HepG2 (cell line): ENCODE measurements around the gene PTPRD. TPM values are rescaled to one million over a fixed set of nuclear protein-coding genes. Genes with fewer than 3 reads are reported as not detected.

Experiments used
- ATAC-seq: fragments of 200-7000 bp; cut with Tn5 transposase; 3 replicates; pipeline ENCODE4 v1.9.1; 2020; ENCODE audit warnings: mild to moderate bottlenecking, moderate library complexity
- BruUV-seq: library from RNA; stranded (reverse); fragments of 400-500 nt; replicated peaks from 2 replicates; lab custom pipeline; 2021; lab: Mats Ljungman, UMichigan
- CTCF ChIA-PET: fragments of 300-600 bp; formaldehyde crosslinking; extraction: SDS; loops from one replicate; lab custom pipeline; 2021; ENCODE audit warnings: low total read pairs, inconsistent platforms, low intra/inter-chr PET ratio; lab: Yijun Ruan, JAX
- POLR2A ChIA-PET: fragments of 350-600 bp; sonication (Branson Sonifier 250); formaldehyde crosslinking; loops from one replicate; lab custom pipeline; 2020; ENCODE audit warnings: antibody characterized with exemption, inconsistent platforms; lab: Yijun Ruan, JAX
- DNase-seq: peaks from one replicate; pipeline ENCODE4 v3.0.0-alpha.2; 2015; ENCODE audit warnings: low spot score
- FAIRE-seq: peaks from 3 replicates; lab custom pipeline; 2011; peaks lifted over from hg19 to GRCh38; lab: Jason Lieb, UNC
- H2AFZ ChIP-seq: one replicate; pipeline ENCODE4 v1.6.1; 2011; ENCODE audit warnings: low read length, inconsistent platforms
- H3K27ac ChIP-seq: fragments of 300-600 bp; 3 replicates; pipeline ENCODE4 v1.8.0; 2011; ENCODE audit warnings: mixed run types, mild to moderate bottlenecking, mixed read lengths, low read length, inconsistent platforms; ENCODE audit not compliant: insufficient read depth; ENCODE audit errors: extremely low read length
- H3K27me3 ChIP-seq, 2 experiments: fragments of 200-600 bp in 1 of 2; 2 replicates in 1 of 2; 3 replicates in 1 of 2; pipeline versions ENCODE4 v1.6.0 to v1.8.0; 2011; ENCODE audit warnings: low read length in 2 of 2, mild to moderate bottlenecking in 2 of 2, moderate library complexity in 2 of 2, inconsistent platforms in 1 of 2; ENCODE audit not compliant: insufficient read depth in 2 of 2, control insufficient read depth in 1 of 2
- H3K36me3 ChIP-seq, 2 experiments: fragments of 200-600 bp in 1 of 2; replicated peaks in 1 of 2; 2 replicates in 1 of 2; 3 replicates in 1 of 2; pipeline versions ENCODE4 v1.5.1 to v1.8.0; 2011; ENCODE audit warnings: low read length in 2 of 2, inconsistent platforms in 1 of 2; ENCODE audit not compliant: insufficient read depth in 2 of 2, control insufficient read depth in 1 of 2
- H3K4me1 ChIP-seq: 2 replicates; pipeline ENCODE4 v1.5.1; 2012; ENCODE audit warnings: low read length, inconsistent platforms; ENCODE audit not compliant: insufficient read depth
- H3K4me2 ChIP-seq: 2 replicates; pipeline ENCODE4 v1.6.0; 2011; ENCODE audit warnings: low read depth, low read length, inconsistent platforms
- H3K4me3 ChIP-seq, 3 experiments: fragments of 200-600 bp in 1 of 3; sonication (generic), shearing (Covaris generic) in 1 of 3; replicated peaks in 1 of 3; 2 replicates each; pipeline ENCODE4 v1.5.1; 2011 to 2016; ENCODE audit warnings: low read length in 3 of 3, inconsistent platforms in 2 of 3, low read depth in 2 of 3, mild to moderate bottlenecking in 2 of 3, control low read depth in 1 of 3, mixed read lengths in 1 of 3; ENCODE audit not compliant: insufficient read depth in 1 of 3
- H3K79me2 ChIP-seq: one replicate; pipeline ENCODE4 v1.6.1; 2011; ENCODE audit warnings: low read length, inconsistent platforms; ENCODE audit not compliant: insufficient read depth
- H3K9ac ChIP-seq: 2 replicates; pipeline ENCODE4 v1.6.0; 2011; ENCODE audit warnings: mild to moderate bottlenecking, low read depth, low read length, inconsistent platforms; ENCODE audit not compliant: insufficient read depth
- H3K9me3 ChIP-seq: 2 replicates; pipeline ENCODE4 v1.5.1; 2012; ENCODE audit warnings: mild to moderate bottlenecking, low read length
- H4K20me1 ChIP-seq: 2 replicates; pipeline ENCODE4 v1.6.0; 2011; ENCODE audit warnings: inconsistent platforms, mild to moderate bottlenecking, low read length, moderate library complexity; ENCODE audit not compliant: insufficient read depth
- CENPT ChIP-seq: sonication (generic); formaldehyde crosslinking; IDR thresholded peaks from 2 replicates; pipeline ENCODE4 v1.8.0; 2022; ENCODE audit warnings: low read depth, mild to moderate bottlenecking, moderate library complexity, missing genetic modification reagents
- KLF15 ChIP-seq: sonication (generic); formaldehyde crosslinking; IDR thresholded peaks from 2 replicates; pipeline ENCODE4 v1.8.1; 2023; ENCODE audit warnings: borderline replicate concordance, mild to moderate bottlenecking, inconsistent platforms, missing genetic modification reagents, mixed read lengths
- MTA1 ChIP-seq: sonication (generic); formaldehyde crosslinking; IDR thresholded peaks from 2 replicates; pipeline ENCODE4 v1.4.0; 2020; ENCODE audit warnings: missing genetic modification reagents, mild to moderate bottlenecking, borderline replicate concordance
- PLRG1 ChIP-seq: fragments of 450-650 bp; conservative IDR thresholded peaks from 2 replicates; pipeline ENCODE4 v1.6.1; 2016
- ZBTB14 ChIP-seq: sonication (generic); formaldehyde crosslinking; IDR thresholded peaks from 2 replicates; pipeline ENCODE4 v1.4.0; 2020; ENCODE audit warnings: missing genetic modification reagents
- ZBTB38 ChIP-seq: sonication (generic); formaldehyde crosslinking; IDR thresholded peaks from 2 replicates; pipeline ENCODE4 v1.5.1; 2020; ENCODE audit warnings: mild to moderate bottlenecking, missing genetic modification reagents
- ZNF160 ChIP-seq: sonication (generic); formaldehyde crosslinking; IDR thresholded peaks from 2 replicates; pipeline ENCODE4 v1.8.0; 2022; ENCODE audit warnings: mild to moderate bottlenecking, inconsistent platforms, missing genetic modification reagents
- ZNF441 ChIP-seq: sonication (generic); formaldehyde crosslinking; IDR thresholded peaks from 2 replicates; pipeline ENCODE4 v1.7.0; 2021; ENCODE audit warnings: missing genetic modification reagents, borderline replicate concordance
- ZNF768 ChIP-seq: sonication (generic); formaldehyde crosslinking; IDR thresholded peaks from 2 replicates; pipeline ENCODE4 v1.4.0; 2020; ENCODE audit warnings: missing genetic modification reagents
- ZNF839 ChIP-seq: sonication (generic); formaldehyde crosslinking; IDR thresholded peaks from 2 replicates; pipeline ENCODE4 v1.4.0; 2020; ENCODE audit warnings: missing genetic modification reagents, mild to moderate bottlenecking, borderline replicate concordance
- WGBS: methylation state at CpG from one replicate; pipeline ENCODE4 v1.1.6; 2017; ENCODE audit warnings: low lambda C conversion rate; 5-methylcytosine and 5-hydroxymethylcytosine counted together
- in situ Hi-C: cut with HindIII; loops from 2 replicates; pipeline ENCODE4 v1.10.0; 2017; ENCODE audit warnings: low pct_unique_long_range_greater_than_20kb; ENCODE audit not compliant: extremely low pct_ligation_motif_present
- intact Hi-C: fragments of 100-400 bp; cut with micrococcal nuclease; formaldehyde crosslinking; loops from one replicate; pipeline ENCODE4 v1.10.0; 2022; ENCODE audit not compliant: unreplicated experiment
- polyA plus RNA-seq, 8 experiments: library from polyadenylated mRNA; depleted of rRNA in 3 of 8; stranded (reverse) in 7 of 8; unstranded in 1 of 8; fragments of >200 nt; fragmentation: Illumina TruSeq in 4 of 8; extraction: Trizol in 4 of 8; gene quantifications; 2 replicates each; pipeline versions ENCODE4 v1.2.1 to v1.2.3, GENCODE V29; 2011 to 2016; ENCODE audit warnings: low read depth in 4 of 8, missing spikeins in 1 of 8, mixed read lengths in 1 of 8; ENCODE audit not compliant: insufficient read depth in 1 of 8
- total RNA-seq, 5 experiments: library from RNA; depleted of rRNA; stranded (reverse); fragments of >200 nt; fragmentation: Illumina TruSeq; extraction: Trizol; gene quantifications; 2 replicates each; pipeline ENCODE4 v1.2.3, GENCODE V29; 2016; ENCODE audit warnings: low read depth in 1 of 5
- TF ChIP-seq, protein P1 (sequence below): sonication (generic); formaldehyde crosslinking; IDR thresholded peaks from 2 replicates; pipeline ENCODE4 v1.4.0; 2020; ENCODE audit warnings: missing genetic modification reagents
- TF ChIP-seq, protein P2 (sequence below): sonication (generic); formaldehyde crosslinking; IDR thresholded peaks from 2 replicates; pipeline ENCODE4 v1.8.0; 2022; ENCODE audit warnings: mild to moderate bottlenecking, missing genetic modification reagents, borderline replicate concordance

Gene PTPRD
- total and polyA plus RNA-seq, 2 of the 13 experiments (the other 11 are each of a cell fraction or from before 2014, with no cell fraction given) = 0.05 TPM; not detected in 1

DNA sequence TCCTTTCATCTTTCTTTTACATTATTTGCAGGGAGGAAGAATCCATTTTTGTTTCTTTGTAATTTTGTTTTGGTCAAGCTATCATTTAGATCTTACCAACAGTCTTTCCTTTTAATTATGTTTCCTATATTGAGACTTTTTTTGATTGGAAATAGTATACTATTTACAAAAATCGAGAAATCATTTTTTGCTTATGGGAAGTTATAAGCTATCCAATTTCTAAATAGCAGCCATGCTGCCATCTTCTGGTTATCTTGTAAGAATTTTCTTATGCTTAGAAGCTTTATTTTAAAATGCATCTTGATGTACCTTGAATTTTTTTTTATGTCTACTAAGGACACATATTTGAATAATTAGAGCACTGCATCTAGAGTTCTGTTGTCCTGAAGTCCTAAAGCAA, 821.2 kb downstream of the PTPRD start:
- Histone ChIP-seq H3K79me2 (no peaks in the 10 kb centered on the region), H3K4me3 (no peak overlapping the region), H3K9me3 (no peaks in the 10 kb centered on the region), H3K4me2 (no peak overlapping the region), H3K27me3 (no peaks in the 10 kb centered on the region), H3K4me1 (no peaks in the 10 kb centered on the region), H4K20me1 (no peaks in the 10 kb centered on the region), H2AFZ (no peak overlapping the region), H3K36me3 (no peaks in the 10 kb centered on the region), H3K27ac (no peak overlapping the region), H3K9ac (no peak overlapping the region)
- ChIA-PET CTCF (interaction anchor here (3.8 kb wide), 1 partner anchor 185 kb away, joined by 26 read pairs; no protein-coding TSS in a partner anchor), POLR2A (no interaction called here)
- BruUV-seq = no TSS peak
- ATAC-seq (no peak), DNase-seq (no peak), FAIRE-seq (no peak)
- intact Hi-C loops = loop anchor here (2.0 kb wide), 1 partner anchor 151 kb away; no protein-coding TSS in a partner anchor
- in situ Hi-C loops = loop anchor here (5.0 kb wide), 1 partner anchor 189 kb away; no protein-coding TSS in a partner anchor
- 0% methylated on average over 1 of the region's 1 CpG for WGBS
- TF ChIP-seq ZBTB38 (CRISPR knock-in tag) = no peak
- no peak for TF ChIP-seq ZNF768 (CRISPR knock-in tag)
- no peak for TF ChIP-seq KLF15 (CRISPR knock-in tag)
- no peak for TF ChIP-seq ZNF441
- TF ChIP-seq ZNF839 (CRISPR knock-in tag) = no peak
- no peak for TF ChIP-seq ZNF160
- TF ChIP-seq, protein P1, sequence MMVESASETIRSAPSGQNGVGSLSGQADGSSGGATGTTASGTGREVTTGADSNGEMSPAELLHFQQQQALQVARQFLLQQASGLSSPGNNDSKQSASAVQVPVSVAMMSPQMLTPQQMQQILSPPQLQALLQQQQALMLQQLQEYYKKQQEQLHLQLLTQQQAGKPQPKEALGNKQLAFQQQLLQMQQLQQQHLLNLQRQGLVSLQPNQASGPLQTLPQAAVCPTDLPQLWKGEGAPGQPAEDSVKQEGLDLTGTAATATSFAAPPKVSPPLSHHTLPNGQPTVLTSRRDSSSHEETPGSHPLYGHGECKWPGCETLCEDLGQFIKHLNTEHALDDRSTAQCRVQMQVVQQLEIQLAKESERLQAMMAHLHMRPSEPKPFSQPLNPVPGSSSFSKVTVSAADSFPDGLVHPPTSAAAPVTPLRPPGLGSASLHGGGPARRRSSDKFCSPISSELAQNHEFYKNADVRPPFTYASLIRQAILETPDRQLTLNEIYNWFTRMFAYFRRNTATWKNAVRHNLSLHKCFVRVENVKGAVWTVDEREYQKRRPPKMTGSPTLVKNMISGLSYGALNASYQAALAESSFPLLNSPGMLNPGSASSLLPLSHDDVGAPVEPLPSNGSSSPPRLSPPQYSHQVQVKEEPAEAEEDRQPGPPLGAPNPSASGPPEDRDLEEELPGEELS (CRISPR knock-in tag) = no peak
- no peak for TF ChIP-seq CENPT (CRISPR knock-in tag)
- no peak for TF ChIP-seq ZBTB14 (CRISPR knock-in tag)
- TF ChIP-seq, protein P2, sequence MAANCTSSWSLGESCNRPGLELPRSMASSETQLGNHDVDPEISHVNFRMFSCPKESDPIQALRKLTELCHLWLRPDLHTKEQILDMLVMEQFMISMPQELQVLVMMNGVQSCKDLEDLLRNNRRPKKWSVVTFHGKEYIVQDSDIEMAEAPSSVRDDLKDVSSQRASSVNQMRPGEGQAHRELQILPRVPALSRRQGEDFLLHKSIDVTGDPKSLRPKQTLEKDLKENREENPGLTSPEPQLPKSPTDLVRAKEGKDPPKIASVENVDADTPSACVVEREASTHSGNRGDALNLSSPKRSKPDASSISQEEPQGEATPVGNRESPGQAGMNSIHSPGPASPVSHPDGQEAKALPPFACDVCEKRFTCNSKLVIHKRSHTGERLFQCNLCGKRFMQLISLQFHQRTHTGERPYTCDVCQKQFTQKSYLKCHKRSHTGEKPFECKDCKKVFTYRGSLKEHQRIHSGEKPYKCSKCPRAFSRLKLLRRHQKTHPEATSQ = no peak
- TF ChIP-seq PLRG1 = no peak
- TF ChIP-seq MTA1 (CRISPR knock-in tag) = no peak
